ENCODE results near the gene BCO2.
"Not testable (repeated sequence)": the region's sequence is repeated elsewhere in the genome, so short reads cannot be mapped to it uniquely, and the experiment has no call there.

BCO2 gene, protein sequence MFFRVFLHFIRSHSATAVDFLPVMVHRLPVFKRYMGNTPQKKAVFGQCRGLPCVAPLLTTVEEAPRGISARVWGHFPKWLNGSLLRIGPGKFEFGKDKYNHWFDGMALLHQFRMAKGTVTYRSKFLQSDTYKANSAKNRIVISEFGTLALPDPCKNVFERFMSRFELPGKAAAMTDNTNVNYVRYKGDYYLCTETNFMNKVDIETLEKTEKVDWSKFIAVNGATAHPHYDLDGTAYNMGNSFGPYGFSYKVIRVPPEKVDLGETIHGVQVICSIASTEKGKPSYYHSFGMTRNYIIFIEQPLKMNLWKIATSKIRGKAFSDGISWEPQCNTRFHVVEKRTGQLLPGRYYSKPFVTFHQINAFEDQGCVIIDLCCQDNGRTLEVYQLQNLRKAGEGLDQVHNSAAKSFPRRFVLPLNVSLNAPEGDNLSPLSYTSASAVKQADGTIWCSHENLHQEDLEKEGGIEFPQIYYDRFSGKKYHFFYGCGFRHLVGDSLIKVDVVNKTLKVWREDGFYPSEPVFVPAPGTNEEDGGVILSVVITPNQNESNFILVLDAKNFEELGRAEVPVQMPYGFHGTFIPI

DNA sequence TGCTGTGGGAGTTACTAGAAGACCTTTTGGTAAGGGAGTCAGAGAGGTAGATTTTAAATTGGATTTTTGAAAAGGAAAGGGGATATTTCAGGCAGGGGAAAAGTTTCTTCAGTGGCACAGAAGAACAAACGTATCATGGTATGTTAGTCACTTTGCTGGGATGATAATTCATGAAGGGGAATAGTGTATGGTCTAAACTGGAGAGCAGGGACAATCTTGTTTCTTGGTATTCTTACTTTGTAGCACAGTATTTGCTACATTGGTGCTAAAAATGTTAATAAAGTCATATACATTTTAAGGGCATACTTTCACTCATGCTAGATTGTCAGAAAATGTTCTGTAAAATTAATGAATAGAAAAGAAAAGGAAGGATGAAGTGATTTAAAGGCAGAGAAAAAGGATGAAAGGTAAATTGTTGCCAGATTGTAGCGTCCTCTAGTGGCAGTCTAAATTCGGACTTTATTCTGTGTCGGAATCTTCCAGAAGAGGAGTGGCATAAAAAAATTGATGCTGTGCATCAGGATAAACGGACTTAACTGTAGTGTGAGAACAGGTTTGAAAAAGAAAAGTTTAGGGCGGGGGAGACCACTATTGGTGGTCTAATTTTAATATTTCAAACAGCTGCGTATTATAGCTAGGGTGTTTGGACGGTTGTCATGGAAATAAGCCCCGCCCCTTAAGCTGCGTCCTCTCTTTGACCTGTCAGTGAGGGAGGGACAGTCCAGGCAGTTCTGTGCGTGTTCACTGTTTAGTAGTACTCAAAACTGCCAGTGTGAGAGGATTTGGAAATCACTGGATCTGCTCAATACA is at the start of gene BCO2:
Gene BCO2, plus strand, starts transcription at position 724 of the 810 bp plus-strand sequence. CDS start 90 bp downstream, outside the sequence.
- FAIRE-seq (no peak), DNase-seq (ENCODE audit: extremely low spot score, insufficient read length, low read depth) (no peak)

DNA sequence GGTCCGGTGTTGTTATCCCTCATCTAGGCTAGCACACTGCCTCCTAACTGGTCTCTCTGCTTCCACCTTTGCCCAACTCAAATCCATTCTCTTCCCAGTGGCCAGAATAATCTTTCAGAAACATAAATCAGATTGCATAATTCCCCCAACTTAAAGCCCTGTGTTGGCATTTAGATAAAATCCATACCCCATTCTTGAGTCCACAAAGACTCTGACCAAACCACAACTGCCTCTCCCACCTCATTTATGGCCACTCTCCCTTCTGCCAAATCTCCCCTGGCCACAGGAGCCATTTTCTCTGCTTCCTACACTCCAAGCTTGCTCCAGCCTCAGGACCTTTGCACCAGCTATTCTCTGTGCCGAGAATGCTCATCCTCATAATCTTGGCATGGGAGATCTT is 48.3 kb upstream of the BCO2 start:
- FAIRE-seq = no peak
- DNase-seq (ENCODE audit: extremely low spot score, insufficient read length, low read depth) = no peak

DNA sequence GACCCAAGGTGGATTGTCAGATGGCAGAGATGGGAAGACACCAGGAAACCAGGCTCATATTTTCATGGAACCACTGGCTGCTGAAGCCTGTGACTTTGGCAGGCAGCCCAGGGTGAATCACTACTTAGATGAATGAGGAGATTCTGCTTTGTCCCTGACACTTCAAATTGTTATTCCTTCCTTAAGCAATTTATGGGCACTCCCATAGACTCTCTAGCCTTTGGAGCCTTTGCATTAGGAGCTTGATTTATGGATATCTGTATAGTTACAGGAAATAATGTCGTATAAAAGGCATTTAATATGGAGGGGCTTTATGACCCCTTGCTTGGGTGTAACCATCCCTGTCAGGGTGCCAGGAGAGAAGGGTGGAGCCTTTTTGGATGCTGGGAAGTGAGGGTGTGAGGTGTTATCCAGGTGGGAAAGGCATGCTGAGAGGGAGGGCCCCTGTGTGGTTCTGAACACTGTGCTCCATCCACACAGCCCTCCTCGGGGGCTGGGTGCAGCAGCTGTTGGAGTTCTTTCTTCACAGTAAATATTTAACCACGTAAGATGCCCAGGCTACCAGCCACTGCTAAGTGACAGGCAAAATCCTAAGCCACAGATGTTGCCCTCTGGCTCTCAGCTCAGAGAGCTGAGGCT is 46.7 kb upstream of the BCO2 start:
- FAIRE-seq = no peak
- no peak for DNase-seq (ENCODE audit: extremely low spot score, insufficient read length, low read depth)

DNA sequence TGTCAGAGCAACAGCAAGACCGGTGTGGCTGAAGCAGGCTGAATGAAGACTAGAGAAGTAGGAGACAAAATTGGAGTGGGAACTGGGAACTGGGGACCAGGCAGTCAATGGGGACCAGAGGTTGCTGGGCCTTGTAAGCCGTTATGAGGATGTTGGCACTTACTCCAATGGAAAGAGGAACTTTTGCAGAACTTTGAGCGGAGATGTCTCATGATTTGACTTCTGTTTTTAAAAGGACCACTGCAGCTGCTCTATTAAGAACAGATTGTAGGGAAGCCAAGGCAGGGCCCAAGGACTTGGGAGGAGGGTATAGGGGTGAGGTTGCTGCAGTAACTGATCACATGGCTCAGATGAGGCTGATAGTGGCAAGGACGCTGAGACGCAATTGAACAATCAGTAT is 45.7 kb upstream of the BCO2 start:
- no peak for DNase-seq (ENCODE audit: extremely low spot score, insufficient read length, low read depth)
- FAIRE-seq = no peak

DNA sequence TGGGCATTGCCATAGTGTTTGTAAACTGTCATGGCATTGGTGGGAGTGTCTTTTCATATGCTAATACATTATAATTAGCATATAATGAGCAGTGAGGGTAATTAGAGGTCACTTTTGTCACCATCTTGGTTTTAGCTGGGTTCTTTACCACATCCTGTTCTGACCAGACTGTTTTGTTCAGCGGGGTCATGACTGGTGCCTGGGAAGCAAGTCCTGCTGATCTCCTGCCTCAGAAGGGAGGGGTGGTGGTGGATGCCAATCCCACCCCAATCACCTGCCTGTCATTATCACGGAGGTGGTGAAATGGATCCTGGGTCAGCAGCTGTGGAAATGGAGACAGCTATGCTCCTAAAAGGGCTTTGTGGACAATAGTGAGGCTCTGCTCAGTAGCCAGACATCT is 42.6 kb upstream of the BCO2 start:
- DNase-seq (ENCODE audit: extremely low spot score, insufficient read length, low read depth) (no peak), FAIRE-seq (no peak)

GRCh38 chr11:112134473-112134872 is 40.8 kb upstream of the BCO2 start:
- DNase-seq (ENCODE audit: extremely low spot score, insufficient read length, low read depth) = no peak
- FAIRE-seq = no peak

GRCh38 chr11:112143597-112143996 is 31.7 kb upstream of the BCO2 start:
- DNase-seq (ENCODE audit: extremely low spot score, insufficient read length, low read depth) = no peak
- FAIRE-seq = no peak

GRCh38 chr11:112150517-112150916 is 24.8 kb upstream of the BCO2 start:
- FAIRE-seq = no peak

GRCh38 chr11:112156153-112156955 is 19.0 kb upstream of the BCO2 start:
- FAIRE-seq = no peak

More at GRCh38 chr11:112150517-112150916, 24.8 kb upstream of the BCO2 start:
- DNase-seq (ENCODE audit: extremely low spot score, insufficient read length, low read depth) = no peak

DNA sequence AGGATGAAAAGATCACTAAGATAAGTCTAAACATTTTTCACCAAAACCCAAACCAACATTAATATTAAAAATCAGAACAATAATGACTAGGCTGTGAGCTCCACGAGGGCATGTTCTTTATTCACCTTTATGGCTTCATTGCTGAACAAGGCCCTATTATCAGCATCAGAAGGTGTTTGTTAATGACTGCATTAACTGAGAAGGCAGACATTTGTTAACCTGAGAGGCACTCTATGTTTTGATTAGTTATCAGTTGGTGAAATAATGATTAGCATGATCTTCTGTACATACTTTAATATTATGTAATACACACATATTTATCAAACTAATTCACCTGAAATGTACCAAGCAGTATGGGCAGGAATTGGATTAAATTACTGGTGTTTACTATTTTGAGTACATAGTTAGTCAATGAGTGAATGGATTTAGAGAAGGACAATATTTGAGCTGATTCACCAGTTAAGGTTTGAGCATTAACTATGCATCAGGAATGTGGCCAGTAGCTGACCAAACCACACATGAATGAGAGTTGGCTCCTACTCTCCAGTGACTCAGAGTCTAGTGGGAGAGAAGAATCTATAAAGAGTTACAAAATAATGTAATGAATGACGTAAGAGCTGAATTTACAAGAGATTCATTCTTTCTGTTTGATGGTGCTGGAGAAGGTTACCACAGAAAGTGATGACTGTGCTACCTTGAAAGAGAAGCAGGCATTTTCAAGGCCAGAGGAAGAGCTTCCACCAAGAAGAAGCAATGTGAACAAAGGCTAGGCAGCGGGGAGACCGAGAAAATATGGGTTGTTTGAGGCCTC is 18.2 kb upstream of the BCO2 start:
- FAIRE-seq (no peak), DNase-seq (ENCODE audit: extremely low spot score, insufficient read length, low read depth) (no peak)

More at GRCh38 chr11:112156153-112156955, 19.0 kb upstream of the BCO2 start:
- DNase-seq (ENCODE audit: extremely low spot score, insufficient read length, low read depth) = no peak

DNA sequence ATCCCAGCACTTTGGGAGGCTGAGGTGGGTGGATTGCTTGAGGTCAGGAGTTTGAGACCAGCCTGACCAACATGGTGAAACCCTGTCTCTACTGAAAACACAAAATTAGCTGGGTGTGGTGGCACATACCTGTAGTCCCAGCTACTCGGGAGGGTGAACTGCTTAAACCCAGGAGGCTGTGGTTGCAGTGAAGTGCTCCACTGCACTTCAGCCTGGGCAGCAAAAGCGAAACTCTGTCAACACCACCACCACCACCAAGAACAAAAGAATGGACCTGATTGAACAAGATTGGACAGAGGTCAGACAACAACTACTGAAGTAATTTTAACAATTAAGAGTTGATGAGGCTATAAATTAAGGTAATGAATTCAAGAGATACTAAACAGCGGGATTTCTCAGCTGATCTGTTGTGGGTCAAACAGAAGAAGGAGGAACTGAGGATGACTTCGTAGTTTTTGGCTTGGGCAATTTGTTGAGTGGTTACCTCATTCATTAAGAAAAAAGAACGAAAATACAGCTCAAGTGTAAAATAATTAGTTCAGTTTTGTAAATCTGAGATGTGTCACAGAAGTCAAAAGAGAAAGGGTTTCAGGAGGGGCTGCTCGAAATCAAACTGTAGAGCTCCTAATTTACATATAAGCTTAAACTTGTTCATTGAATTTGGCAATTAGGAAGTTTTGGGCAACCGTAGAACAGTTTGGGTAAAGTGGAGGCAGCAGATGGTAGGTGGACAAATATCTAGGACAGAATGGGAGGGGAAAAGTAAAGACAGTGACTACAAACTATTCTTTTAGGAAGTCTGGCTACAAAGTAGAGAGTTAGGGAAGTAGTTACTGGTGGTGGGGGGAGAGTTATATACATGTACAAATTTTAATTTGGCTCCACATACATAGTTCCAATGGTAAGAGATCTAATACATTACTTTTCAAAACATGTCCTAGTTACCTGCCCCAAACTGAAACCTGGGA is 15.9 kb upstream of the BCO2 start:
- DNase-seq (ENCODE audit: extremely low spot score, insufficient read length, low read depth) (no peak), FAIRE-seq (no peak)

GRCh38 chr11:112160091-112160848 is 15.0 kb upstream of the BCO2 start:
- FAIRE-seq = no peak
- no peak for DNase-seq (ENCODE audit: extremely low spot score, insufficient read length, low read depth)

GRCh38 chr11:112161012-112161411 is 14.3 kb upstream of the BCO2 start:
- FAIRE-seq = no peak
- no peak for DNase-seq (ENCODE audit: extremely low spot score, insufficient read length, low read depth)

DNA sequence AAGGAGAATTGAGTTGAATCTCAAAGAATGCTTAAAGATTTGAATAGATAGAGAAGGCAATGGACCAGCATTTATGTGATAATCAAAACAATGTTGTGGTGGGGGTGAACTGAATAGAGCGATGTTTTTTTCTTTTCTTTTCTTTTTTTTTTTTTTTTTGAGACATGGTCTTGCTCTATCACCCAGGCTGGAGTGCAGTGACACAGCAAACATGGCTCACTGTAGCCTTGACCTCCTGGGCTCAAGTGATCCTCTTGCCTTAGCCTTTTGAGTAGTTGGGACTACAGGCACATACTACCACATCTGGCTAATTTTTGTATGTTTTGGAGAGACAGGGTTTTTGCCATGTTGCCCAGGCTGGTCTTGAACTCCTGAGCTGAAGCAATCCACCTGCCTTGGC is 13.1 kb upstream of the BCO2 start:
- DNase-seq (ENCODE audit: extremely low spot score, insufficient read length, low read depth); FAIRE-seq: not testable (repeated sequence)

DNA sequence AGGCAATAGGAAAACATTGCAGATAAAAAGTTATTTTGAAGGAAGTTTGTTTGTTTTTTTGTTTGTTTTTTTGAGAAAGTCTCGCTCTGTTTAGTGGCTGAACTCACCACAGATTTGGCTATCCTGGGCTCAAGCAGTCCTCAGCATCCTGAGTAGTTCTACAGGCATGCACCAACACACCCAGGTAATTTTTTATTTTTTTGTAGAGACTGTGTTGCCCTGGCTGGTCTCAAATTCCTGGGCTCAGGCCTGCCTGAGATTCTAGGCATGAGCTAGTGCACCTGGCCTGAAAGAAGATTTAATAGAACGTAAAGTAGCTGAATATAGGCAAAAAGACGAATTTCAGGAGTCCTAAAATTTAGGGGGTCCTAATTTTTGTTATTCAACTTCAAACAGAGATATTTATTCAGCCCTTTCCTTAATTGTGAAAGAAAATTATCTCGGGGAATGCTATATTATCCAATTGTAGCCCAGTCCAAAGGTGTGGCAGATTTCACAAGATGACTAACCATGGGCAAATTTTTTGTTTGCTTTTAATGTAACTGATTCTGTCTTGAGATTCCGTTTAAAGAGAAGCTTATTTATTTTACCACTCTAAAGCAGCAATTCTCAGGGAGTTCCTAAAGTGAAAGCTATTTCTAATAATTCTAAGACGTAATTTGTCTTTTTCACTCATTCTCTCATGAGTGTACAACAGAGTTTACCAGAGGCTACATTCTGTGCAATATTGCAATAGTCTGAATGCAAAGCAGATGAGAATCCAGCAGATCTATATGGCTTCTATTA is 12.4 kb upstream of the BCO2 start:
- FAIRE-seq = no peak
- no peak for DNase-seq (ENCODE audit: extremely low spot score, insufficient read length, low read depth)

Measured in GM18507 (cell line).